T-helper 9 cell (primary cell): ENCODE measurements around the gene CDHR5.

Source experiments
- DNase-seq: peaks from one replicate; pipeline ENCODE4 v3.0.0-alpha.2; 2020

Gene CDHR5

GRCh38 chr11:620935-621814 lies 3.6 kb downstream of the CDHR5 start:
- DNase-seq, result no peak

DNA sequence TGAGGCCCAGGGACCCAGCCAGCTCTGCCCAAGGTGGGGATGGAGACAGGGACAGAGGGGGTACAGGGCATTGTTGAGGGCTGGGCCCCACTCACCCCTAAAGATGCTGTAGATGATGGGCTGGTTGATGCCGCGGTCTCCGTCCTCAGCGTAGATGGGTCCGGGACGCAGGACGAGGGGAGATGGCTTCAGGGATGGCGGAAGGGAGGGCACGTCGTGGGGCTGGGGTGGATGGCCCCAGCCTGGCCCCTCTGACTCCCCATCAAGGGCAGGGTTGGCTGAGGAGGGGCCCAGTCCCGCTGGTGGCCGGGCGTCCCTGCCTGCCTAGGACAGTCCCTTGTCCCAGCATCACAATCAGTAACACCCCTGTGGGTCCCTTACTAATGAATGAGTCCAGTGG lies 4.6 kb downstream of the CDHR5 start:
- DNase-seq, result no peak

DNA sequence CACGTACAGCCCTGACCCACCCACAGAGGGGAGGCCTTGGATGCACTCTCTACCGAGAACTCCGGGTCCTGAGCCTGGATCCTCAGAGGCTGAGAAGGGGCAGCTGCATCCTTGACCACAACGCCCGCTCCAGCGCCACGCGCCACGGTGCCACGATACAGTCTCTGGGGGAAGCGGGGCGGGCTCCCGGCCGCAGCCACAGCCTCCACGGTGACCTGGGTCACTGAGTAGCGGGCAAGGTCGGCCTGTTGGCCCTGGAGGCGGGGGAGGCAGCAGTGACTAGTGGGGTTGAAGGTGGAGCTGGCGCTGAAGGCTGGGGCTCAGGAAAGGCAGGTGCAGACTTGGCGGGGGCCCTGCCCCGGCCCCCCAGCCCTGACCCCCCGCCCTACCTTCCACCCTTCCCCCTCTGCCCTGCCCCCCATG lies 5.1 kb downstream of the CDHR5 start:
- DNase-seq, result no peak

GRCh38 chr11:618856-619627 lies 5.7 kb downstream of the CDHR5 start:
- DNase-seq, result no peak

GRCh38 chr11:617912-618682 lies 6.7 kb downstream of the CDHR5 start:
- no peak for DNase-seq

GRCh38 chr11:617199-617911 lies 7.4 kb downstream of the CDHR5 start:
- no peak for DNase-seq

DNA sequence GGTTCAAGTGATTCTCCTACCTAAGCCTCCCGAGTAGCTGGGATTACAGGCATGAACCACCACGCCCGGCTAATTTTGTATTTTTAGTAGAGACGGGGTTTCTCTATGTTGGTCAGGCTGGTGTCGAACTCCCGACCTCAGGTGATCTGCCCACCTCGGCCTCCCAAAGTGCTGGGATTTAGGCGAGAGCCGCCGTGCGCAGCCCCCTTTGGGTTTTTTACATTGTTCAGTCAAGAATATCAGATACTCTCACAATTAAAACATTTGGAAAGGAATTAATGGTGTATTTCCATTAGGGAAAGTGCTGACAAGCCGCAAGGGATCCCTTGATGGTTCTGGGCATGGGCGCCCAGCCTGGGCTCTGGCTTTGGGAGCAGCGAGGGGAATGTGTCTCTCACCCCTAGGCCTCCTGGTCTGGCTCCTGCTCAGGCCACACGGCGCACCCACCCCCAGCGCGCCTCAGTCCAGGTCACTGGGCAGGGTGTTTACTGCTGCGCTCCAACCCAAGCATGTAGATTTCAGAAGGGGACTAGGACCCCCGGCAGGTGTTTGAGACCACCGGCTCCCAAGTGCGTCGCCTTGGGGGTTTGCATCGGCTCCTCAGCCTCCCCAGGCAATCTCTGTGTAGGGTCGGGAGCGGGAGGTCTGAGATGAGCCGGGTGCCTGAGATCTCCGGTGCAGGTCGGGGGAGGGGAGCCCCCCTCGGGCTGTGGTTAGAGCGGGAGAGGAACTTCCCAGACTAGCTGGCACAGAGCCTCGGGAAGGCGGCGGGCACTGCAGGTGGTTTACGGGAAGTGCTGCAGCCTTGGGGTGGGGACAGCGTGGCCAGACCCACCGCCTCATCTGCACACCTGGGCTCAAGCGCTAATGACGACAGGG lies 8.2 kb downstream of the CDHR5 start:
- DNase-seq, result no peak

DNA sequence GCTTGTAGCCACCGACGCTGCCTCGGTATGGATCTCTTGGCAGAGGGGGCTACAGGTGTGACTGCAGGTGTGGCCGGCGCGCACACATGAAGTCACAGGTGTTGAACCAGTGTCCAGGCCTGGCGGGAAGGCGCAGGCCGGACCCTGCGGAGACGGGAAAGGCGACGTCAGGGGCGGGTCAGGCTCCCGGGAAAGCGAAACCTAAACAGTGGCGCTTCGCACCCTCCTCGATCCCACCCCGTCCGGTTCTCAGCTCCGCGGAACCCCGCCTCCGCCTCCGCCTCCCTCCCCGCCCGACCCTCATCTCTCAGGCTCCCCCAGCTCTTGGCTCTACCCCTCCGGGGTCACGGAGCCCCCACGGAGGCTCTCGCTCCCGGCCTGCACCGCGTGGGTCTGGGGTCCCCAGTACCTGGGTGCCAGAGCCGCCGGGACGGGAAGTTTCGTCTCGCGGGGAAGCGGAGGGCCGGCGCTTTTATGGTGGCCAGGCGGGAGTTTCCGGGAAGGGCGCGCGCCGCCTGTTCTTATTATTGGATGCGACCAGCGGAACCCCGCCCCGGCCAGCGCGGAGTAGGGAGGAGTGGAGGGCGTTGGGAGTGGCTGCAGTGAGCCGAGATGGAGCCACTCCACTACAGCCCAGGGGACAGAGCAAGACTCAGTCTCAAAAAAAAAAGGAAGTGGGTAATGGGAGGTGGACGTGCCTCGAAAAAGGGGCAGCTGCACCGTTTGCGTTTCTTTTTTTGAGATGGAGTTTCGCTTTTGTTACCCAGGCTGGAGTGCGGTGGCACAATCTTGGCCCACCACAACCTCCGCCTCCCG lies 9.0 kb downstream of the CDHR5 start, which contains the start of gene IRF7:
TSS of gene IRF7 (minus strand) at position 447 of the 816 bp plus-strand sequence. CDS start 586 bp downstream, outside the sequence.
- DNase-seq, result peak; percentile 87

- no peak for DNase-seq
These were observed 9.9 kb downstream of the CDHR5 start for GRCh38 chr11:614623-615503.

DNA sequence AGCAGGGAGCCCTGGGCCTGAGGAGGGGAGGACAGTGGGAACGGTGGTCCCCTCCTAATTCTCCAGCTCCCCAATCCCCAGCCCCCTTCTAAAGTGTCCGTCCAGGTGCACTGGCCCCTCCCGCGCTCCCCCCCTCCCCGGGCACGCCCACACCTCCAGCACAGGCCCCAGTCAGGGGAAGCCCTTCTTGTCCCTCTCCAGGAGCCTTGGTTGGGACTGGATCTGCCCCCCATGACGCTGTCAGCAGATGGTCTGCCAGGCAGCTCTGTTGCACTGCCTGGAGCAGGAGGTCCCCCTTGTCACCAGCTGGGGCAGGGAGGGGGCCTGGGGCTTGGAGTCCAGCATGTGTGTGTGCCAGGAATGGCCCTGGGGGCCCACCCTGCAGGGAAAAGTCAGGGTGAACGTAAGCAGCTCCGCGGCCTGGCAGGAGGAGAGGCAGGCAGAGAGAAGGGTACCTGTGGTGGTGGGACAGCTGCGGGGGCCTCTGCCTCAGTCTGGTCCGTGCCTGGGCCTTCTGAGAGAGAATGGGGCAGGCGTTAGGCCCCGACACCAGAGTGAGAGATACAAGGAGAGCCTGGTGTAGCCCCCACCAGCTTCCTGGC lies 10.6 kb downstream of the CDHR5 start:
- DNase-seq, result no peak

DNA sequence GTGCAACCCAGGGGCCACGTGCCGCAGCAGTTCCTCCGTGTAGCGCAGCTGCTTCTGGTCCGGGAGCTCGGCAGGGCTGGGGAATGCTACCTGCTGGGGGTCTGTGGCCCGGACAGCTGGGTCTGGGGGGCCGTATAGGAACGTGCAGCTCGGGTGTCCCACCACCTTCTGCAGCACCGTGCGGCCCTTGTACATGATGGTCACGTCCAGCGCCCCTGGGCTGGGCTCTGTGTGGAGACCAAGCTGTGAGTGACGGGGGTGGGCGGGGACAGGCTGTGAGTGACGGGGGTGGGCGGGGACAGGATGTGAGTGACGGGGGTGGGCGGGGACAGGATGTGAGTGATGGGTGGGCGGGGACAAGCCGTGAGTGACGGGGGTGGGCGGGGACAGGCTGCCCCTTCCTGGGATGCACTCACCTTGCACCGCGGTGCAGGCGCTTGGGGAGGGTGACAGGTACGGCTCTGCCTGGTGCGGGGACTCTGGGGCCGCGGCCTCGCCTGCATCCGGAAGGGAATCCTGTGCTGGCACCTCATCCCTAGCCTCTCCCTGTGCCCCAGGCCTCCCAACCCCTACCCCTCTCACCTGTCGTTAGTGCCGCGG lies 11.3 kb downstream of the CDHR5 start:
- DNase-seq, result peak; percentile 93

DNA sequence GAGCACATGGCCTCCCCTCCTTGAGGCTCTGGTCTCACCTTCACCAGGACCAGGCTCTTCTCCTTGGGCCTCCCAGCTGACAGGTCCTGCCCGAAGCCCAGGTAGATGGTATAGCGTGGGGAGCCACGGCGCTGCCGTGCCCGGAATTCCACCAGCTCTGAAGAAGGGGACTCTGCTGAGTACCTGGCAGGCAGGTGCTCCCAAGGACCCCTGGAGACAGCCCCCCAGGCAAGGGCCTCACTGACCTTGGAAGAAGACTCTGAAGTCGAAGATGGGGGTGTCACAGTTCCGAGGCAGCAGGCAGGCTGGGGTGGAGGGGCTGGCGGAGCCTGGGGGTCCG lies 11.8 kb downstream of the CDHR5 start:
- DNase-seq, result no peak

DNA sequence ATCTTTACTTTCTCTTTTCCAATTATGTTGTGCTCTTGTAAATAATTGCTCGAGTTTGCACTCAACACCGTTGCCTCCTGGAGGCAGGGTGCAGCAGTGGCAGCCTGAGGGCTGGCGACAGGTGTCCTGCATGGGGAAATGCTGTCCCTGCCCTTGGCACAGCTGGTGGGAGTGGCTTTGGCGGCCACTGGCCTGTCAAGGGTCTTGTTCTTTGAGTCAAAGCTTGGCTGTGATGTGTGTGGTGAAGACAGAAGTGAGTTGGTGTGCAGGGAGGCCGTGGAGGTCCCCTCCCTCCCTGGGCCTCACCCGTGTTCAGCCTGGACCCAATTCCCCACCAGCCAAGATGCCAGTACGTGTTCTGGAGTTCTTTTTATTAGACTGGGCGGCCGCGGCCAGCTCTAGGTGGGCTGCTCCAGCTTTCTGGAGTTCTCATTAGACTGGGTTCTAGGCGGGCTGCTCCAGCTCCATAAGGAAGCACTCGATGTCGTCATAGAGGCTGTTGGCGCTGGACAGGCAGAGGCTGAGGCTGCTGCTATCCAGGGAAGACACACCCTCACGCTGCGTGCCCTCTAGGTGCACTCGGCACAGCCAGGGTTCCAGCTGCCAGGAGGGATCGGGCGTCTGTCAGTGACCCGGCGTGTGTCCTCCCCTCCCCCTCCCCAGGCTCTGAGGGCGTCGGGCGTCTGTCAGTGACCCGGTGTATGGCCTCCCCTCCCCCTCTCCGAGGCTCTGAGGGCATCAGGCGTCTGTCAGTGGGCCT lies 12.4 kb downstream of the CDHR5 start:
- DNase-seq, result no peak

DNA sequence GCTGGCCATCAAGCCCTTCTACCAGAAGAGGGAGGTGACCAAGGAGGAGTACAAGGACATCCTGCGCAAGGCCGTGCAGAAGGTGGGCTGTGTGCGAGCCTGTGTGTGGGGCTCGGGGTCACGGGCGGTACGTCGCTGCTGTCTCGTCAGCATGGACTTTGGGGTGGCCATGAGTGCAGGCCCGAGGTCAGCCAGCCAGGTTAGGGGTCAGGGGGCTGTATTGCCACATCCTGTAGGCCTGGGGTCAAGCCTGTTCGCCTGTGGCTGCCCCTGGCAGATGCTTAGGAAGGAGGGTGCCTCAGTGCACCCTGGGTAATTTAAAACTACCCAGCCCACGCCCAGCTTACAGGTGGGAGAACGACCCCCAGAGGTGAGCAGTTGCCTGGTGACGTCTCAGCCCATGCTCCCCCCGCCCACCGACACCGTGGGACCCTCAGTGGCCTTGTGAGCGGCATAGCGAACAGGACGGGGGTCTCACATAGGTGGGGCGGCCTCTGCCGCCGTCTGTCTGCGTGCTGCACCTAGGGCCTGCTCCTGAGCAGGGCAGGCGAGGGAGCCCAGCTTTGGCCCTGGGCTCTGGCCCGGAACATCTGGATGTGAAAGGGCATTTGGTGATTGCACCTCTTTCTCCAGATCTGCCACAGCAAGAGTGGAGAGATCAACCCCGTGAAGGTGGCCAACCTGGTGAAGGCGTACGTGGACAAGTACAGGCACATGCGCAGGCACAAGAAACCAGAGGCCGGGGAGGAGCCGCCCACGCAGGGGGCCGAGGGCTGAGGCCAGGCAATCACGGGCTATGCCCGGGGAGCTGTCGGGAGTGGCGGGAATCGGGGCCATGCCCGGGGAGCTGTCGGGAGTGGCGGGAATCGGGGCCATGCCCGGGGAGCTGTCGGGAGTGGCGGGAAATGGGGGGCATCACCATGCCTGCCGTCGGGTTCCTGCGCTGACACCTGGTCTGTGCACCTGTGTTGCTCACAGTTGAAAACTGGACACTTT lies 13.5 kb downstream of the CDHR5 start:
- no peak for DNase-seq

- DNase-seq, result no peak
These were observed 14.5 kb downstream of the CDHR5 start for GRCh38 chr11:610146-610801.

DNA sequence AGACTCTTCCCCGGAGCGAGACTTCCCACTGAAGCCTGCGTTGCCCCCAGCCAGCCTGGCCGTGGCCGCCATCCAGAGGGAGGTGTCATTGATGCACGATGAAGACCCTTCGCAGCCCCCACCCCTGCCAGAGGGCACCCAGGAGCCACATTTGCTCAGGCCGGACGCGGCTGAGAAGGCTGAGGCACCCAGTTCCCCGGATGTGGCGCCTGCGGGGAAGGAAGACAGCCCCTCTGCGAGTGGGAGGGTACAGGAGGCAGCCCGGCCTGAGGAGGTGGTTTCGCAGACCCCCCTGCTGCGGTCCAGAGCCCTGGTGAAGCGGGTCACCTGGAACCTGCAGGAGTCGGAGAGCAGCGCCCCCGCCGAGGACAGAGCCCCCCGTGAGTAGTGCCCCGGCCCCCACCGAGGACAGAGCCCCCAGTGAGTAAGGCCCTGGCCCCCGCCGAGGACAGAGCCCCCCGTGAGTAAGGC lies 15.4 kb downstream of the CDHR5 start:
- DNase-seq, result no peak
